ENCODE measurements around the gene DNAH12. TPM values are rescaled to one million over a fixed set of nuclear protein-coding genes. Genes with fewer than 3 reads are reported as not detected.

Gene DNAH12
- total RNA-seq, 6 experiments from 2014 or later = 0.05 to 0.07 (median 0.05) TPM; not detected in 1

- TF ChIP-seq, protein P1, sequence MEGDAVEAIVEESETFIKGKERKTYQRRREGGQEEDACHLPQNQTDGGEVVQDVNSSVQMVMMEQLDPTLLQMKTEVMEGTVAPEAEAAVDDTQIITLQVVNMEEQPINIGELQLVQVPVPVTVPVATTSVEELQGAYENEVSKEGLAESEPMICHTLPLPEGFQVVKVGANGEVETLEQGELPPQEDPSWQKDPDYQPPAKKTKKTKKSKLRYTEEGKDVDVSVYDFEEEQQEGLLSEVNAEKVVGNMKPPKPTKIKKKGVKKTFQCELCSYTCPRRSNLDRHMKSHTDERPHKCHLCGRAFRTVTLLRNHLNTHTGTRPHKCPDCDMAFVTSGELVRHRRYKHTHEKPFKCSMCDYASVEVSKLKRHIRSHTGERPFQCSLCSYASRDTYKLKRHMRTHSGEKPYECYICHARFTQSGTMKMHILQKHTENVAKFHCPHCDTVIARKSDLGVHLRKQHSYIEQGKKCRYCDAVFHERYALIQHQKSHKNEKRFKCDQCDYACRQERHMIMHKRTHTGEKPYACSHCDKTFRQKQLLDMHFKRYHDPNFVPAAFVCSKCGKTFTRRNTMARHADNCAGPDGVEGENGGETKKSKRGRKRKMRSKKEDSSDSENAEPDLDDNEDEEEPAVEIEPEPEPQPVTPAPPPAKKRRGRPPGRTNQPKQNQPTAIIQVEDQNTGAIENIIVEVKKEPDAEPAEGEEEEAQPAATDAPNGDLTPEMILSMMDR (IDR thresholded peaks at IDR 0.05) = no peak
- Mint-ChIP-seq H3K27ac (no peak overlapping the region), H3K4me3 (no peak overlapping the region), H3K9me3 (peaks cover 6% of the 10 kb centered on the region; the same call in 1 of the 2 replicates), H3K27me3 (ENCODE audit: insufficient read depth) (peaks cover 15% of the 10 kb centered on the region), H3K36me3 (ENCODE audit: low read depth) (peaks cover 5% of the 10 kb centered on the region; the same call in 1 of the 2 replicates), H3K4me1 (ENCODE audit: low read depth) (no peaks in the 10 kb centered on the region)
- DNase-seq = no peak
These were observed 255.7 kb downstream of the DNAH12 start for GRCh38 chr3:57288403-57288802.

DNA sequence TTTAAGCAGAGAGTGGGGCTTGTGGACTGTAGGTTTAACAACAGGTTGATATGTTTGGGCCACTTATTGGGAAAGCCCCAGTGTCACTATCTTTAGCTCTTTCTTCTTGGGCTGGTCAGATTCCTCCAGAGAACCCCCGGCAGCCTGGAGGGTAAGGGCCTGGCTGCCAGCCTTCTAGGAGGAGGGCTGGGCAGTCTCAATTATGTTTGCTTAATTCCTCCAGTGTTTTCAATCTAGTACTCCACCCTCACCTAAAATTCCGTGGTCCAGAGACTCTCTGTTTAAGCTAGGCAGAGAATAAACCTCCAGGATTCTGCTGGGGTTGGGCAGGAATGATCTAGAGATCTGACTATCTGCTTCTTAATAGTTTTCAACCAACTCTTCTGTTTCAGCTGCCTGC is 256.9 kb downstream of the DNAH12 start:
- Mint-ChIP-seq H3K36me3 (ENCODE audit: low read depth) (peaks cover 5% of the 10 kb centered on the region; the same call in 1 of the 2 replicates), H3K27ac (no peak overlapping the region), H3K4me1 (ENCODE audit: low read depth) (peaks cover 7% of the 10 kb centered on the region), H3K27me3 (ENCODE audit: insufficient read depth) (peaks cover 16% of the 10 kb centered on the region), H3K9me3 (peaks cover 6% of the 10 kb centered on the region; the same call in 1 of the 2 replicates), H3K4me3 (no peak overlapping the region)
- no peak for DNase-seq
- TF ChIP-seq, protein P1 (IDR thresholded peaks at IDR 0.05) = no peak

DNA sequence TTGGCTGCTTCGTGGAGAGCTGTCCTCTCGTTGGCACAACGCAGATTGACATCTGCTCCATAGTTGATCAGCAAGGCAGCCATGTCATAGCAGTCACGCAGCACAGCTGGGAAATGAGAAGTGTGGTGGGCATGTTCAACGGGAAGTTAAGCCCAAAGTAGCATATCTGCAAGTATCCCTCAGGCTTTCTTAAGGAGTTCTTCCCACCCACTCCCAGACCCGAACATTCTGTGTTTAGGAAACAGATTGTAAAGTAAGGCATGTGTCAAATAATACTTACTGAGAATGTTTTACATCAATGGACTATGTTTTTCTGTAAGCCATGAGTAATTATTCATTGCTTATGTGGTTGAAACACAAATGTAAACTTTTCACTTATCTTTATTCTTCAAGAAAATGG is 260.8 kb downstream of the DNAH12 start:
- Mint-ChIP-seq H3K27ac (no peak overlapping the region), H3K4me1 (ENCODE audit: low read depth) (peaks cover 20% of the 10 kb centered on the region), H3K36me3 (ENCODE audit: low read depth) (peaks cover 5% of the 10 kb centered on the region), H3K9me3 (peaks cover 6% of the 10 kb centered on the region; the same call in 1 of the 2 replicates), H3K27me3 (ENCODE audit: insufficient read depth) (peaks cover 11% of the 10 kb centered on the region), H3K4me3 (no peak overlapping the region)
- TF ChIP-seq, protein P1 (IDR thresholded peaks at IDR 0.05) = no peak
- DNase-seq = no peak

- Mint-ChIP-seq H3K4me3 (no peak overlapping the region), H3K27ac (no peak overlapping the region), H3K36me3 (ENCODE audit: low read depth) (peaks cover 3% of the 10 kb centered on the region), H3K27me3 (ENCODE audit: insufficient read depth) (peaks cover 5% of the 10 kb centered on the region), H3K4me1 (ENCODE audit: low read depth) (peaks cover 20% of the 10 kb centered on the region), H3K9me3 (peaks cover 3% of the 10 kb centered on the region; the same call in 1 of the 2 replicates)
- DNase-seq = peak; percentile 39
- TF ChIP-seq, protein P1 (IDR thresholded peaks at IDR 0.05) = no peak
These were observed 262.4 kb downstream of the DNAH12 start for GRCh38 chr3:57281715-57282114.

DNA sequence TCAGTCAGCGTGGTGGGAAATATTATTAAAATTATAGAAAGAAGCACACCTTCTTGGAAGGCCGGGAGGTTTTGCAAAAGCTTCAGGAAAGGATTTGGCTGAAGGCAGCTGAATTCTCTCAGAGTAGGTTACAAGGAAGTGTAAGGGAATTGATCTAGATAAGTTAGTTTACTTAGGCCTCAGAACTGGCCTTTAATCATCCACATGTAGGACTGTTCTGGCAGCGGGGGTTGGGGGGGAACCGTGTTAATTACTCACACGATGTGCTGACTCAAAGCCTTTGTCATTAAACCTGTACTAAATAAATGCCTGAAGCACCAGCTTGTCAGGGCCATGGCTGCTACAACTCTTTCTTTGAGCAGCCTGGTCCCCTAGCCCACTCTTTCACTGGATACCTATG is 264.5 kb downstream of the DNAH12 start:
- TF ChIP-seq, protein P1 (IDR thresholded peaks at IDR 0.05) = no peak
- Mint-ChIP-seq H3K27me3 (ENCODE audit: insufficient read depth) (peaks cover 2% of the 10 kb centered on the region; the same call in 1 of the 2 replicates), H3K27ac (no peak overlapping the region), H3K36me3 (ENCODE audit: low read depth) (no peaks in the 10 kb centered on the region; the same call in 1 of the 2 replicates), H3K4me3 (no peak overlapping the region), H3K4me1 (ENCODE audit: low read depth) (peaks cover 20% of the 10 kb centered on the region), H3K9me3 (no peaks in the 10 kb centered on the region)
- DNase-seq = no peak

Data from HFFc6 (cell line).